ENCODE data around the gene CEACAM20. TPM values are rescaled to one million over a fixed set of nuclear protein-coding genes. Genes with fewer than 3 reads are reported as not detected.
A peak's percentile ranks its signal among the peaks of the same experiment; 100 is the strongest.
"Not testable (repeated sequence)": the region's sequence is repeated elsewhere in the genome, so short reads cannot be mapped to it uniquely, and the experiment has no call there.

CEACAM20 gene
- not detected in 2 replicates for total RNA-seq

DNA sequence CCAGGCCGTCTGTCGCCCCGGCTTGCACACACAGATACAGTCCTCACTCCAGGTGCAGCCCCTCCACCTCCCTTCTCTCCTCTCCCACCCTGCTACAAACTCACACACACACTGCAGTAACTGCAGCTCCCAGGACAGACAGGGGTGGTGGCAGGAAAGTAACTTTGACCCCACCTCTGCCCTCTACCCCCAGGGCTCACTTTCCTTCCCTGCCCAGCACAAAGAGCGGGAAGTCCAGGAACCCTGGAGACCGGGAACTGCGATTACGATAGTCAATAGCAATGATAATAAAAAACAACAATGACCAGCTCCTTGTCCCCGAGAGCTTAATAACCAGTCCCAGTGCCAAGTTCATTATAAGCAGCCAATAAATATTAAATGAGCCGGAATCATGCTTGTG, at the start of gene CEACAM20:
CEACAM20 (minus strand) TSS at position 140 of the 400 bp plus-strand sequence. CDS start 166 bp downstream, outside the sequence.
- no peak for DNase-seq (ENCODE audit: extremely low read depth, low read depth, low spot score)

DNA sequence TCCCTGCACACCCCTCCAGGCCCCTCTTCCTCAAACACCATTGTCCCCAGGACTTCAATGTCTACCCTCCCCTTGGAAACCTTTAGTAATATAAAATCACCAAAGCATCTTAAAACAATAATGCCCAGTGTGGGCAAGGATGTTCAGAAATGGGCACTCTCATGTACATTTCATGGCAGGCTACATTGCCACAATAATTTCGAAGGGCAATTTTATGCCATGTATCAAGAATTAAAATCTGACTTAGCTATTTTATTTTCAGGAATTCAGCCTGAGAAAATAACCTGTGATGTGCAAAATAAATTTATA, 48.0 kb upstream of the CEACAM20 start:
- no peak for DNase-seq (ENCODE audit: extremely low read depth, low read depth, low spot score)

DNA sequence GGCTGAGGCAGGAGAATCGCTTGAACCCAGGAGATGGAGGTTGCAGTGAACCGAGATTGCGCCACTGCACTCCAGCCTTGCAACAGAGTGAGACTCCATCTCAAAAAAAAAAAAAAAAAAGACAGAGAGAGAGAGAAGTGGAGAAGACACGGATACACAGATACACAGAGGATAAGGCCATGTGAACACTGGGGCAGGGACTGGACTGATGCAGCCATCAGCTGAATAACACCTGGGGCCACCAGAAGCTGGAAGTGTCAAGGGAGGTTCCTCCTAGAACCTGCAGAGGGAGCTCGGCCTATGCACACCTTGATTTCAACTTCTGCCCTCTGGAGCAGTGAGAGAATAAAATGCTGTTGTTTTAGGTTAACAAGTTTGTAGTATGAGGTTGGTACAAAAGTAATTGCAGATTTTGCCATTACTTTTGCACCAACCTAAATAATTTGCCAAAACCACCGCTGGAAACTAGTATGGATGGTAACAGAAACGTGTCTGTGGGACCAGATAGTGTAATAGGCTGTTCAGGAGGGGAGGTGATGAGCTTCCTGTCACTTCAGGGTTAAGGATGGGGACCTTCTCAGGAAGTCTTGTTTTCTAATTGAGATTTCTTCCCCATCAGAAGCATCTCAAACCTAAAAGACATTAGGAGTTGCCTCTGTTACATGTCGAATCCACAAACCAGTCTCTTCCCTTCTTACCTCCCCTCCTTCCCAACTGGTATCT, 47.5 kb upstream of the CEACAM20 start:
- DNase-seq (ENCODE audit: extremely low read depth, low read depth, low spot score) = no peak

DNA sequence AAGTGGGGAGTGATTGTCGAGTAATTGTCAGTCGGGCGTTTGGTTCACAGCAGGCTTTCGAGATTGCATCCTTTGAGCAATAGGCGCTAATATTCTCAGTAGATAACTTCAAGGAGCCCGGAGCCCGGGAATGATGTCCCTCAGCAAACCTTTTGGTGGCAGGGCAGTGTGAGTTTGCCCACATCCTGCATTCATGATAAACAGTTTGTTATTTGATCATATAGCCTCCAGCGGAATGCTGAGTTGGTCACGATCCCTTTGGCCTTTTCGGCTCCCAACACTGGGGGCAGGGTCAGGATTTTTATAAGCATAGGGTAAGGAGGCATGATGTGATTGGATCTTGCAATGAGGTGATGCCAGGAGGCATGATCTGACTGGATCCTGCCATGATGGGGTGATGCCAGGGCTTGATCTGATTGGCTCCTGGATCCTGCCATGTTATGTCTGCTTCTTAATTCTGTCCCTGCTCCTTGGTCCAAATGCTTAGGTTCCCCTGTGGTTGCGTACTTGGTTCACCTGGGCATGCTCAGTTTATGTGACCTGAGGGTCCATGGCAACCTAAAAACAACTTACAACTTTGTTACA, 45.7 kb upstream of the CEACAM20 start:
- DNase-seq (ENCODE audit: extremely low read depth, low read depth, low spot score) = no peak

DNA sequence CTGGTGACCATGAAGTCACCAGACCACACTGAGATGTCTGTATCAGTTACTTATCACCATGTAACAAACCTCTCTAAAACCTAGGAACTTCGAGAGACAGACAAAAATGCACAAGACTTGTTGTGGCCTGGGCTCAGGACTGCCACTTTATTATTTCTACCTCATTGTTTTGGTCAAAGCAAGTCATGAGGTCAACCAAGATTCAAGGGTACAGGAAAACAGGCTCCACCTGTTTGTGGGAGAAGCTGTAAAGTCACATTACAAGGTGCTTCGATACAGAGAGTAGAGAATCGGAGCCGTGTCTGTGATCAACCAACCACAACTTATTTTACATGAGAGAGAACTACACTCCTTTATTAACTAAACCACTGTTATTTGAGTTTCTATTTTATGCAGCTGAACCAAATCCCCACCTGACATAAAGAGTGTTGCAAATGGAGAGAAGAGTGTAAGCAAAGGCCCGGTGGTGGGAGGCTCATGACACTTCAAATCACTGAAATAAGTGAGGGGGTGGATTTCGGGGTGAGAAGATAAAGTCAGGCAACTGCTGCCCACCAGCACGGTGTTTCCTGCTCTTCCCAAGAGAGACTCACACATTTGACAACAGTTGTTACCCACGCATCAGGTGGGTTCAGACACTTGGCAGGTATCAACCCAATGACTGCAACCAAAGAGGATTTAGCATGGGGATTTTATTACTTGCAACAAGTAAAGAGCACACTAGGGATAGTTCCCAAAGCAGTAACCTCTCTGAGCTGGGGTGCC, 44.9 kb upstream of the CEACAM20 start:
- DNase-seq (ENCODE audit: extremely low read depth, low read depth, low spot score) = no peak

GRCh38 chr19:44573627-44574026, 44.2 kb upstream of the CEACAM20 start:
- DNase-seq (ENCODE audit: extremely low read depth, low read depth, low spot score) = no peak

GRCh38 chr19:44573183-44573582, 43.7 kb upstream of the CEACAM20 start:
- no peak for DNase-seq (ENCODE audit: extremely low read depth, low read depth, low spot score)

- DNase-seq (ENCODE audit: extremely low read depth, low read depth, low spot score) = no peak
Observed at GRCh38 chr19:44572581-44572900, 43.1 kb upstream of the CEACAM20 start.

DNA sequence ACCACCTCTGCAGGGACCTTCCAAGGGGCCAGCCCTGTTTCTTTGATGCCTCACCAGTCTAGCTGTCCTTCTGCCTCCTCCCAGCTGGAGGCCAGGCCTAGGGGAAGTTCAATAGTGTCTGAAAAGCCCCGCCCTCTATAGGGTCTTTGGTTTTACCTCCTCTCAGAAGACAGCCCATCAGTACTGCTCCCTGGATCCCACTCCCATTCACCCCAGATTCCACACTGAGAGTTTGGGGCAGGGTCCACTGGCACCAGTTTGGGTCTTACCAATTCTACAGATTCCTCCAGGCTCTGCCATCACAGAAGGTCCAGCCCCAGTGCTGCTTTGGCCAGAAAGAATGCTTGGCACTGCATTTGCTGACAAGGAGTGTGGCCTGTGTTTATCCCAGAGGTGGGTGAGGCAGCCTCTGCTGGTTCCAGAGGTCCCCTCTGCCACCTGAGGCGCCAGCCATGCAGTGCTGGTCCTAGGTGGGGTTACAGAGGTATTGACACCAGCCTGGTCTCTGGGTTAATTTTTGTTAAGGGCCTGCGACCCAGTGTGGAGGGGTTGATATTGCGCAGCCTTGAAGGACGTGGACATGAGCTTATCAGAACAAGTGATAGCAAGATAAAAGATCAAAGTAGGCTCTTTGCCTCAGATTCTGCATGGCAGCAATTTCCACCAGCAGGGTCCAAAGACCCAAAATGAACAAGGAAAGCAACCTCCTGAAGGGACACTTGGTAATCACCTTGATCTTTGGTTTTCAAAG, 42.5 kb upstream of the CEACAM20 start:
- no peak for DNase-seq (ENCODE audit: extremely low read depth, low read depth, low spot score)

DNA sequence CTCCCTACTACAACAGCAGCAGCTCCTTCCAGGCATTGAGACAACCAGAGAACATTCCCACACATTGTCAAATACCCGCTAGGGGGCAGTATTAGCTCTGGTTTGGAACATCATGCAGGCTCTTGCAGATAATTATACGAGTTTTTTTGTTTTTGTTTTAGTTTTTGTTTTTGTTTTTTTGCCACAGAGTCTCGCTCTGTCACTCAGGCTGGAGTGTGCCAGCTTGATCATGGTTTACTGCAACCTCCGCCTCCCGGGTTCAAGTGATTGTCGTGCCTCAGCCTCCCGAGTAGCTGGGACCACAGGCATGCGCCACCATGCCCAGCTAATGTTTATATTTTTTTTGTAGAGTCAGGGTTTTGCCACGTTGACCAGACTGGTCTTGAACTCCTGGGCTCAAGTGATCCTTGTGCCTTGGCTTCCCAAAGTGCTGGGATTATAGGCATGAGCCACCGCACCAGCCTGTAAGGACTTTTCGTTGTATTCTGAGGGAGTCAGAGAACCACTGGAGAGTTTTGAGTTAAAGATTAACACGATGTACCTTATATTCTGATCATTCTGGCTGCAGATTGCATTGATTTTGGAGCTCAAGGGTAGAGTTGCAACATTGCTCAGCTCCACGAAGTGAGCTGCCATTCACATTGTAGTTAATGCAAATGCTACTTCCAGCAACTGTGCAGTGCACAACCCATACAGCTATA, 41.7 kb upstream of the CEACAM20 start:
- peak; percentile 77 for DNase-seq (ENCODE audit: extremely low read depth, low read depth, low spot score)

GRCh38 chr19:44570603-44570983, 41.1 kb upstream of the CEACAM20 start:
- no peak for DNase-seq (ENCODE audit: extremely low read depth, low read depth, low spot score)

DNA sequence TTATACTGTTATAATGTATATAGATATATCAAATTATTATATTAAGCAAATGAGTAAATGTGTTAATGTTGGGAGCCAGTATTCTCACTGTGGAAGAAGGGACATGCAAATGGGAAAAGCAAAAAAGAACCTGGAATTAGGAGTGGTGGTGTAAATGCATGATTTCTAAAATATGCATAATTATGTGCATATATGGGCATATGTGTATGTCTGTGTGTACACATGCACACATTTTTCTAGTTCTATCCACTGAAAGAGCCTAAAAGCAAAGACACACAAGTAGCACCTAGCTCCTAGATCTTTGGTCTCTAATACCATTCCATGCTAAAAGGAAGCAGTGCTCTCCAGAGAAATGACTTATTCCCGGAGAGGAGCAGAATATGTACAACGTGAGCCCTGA, 38.3 kb upstream of the CEACAM20 start:
- no peak for DNase-seq (ENCODE audit: extremely low read depth, low read depth, low spot score)

DNA sequence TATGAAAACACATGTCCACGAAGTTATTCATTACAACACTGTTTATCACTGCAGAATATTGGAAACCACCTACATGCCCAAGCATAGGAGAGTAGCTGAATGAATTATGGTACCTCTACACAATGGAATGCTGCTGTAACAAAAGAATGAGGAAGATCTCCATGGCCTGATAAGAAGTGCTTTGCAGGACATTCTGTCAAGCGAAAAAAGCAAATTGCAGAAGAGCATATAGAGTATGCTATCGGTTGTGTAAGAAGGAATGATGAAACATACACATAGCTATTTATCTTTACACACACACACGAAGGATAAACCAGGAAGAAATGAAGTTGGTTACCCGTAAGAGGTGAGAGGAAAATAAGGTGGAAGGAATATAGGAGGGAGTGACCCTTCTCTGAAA, 37.5 kb upstream of the CEACAM20 start:
- DNase-seq (ENCODE audit: extremely low read depth, low read depth, low spot score) = no peak

DNA sequence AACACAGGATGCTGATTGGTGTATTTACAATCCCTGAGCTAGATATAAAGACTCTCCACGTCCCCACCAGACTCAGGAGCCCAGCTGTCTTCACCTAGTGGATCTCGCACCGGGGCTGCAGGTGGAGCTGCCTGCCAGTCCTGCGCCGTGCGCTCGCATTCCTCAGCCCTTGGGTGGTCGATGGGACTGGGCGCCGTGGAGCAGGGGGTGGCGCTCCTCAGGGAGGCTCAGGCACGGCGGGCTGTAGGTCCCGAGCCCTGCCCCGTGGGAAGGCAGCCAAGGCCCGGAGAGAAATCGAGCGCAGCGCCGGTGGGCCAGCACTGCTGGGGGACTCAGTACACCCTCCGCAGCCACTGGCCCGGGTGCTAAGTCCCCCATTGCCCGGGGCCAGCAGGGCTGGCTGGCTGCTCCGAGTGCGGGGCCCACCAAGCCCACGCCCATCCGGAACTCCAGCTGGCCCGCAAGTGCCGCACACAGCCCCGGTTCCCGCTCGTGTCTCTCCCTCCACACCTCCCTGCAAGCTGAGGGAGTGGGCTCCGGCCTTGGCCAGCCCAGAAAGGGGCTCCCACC, 33.7 kb upstream of the CEACAM20 start:
- not testable (repeated sequence) for DNase-seq (ENCODE audit: extremely low read depth, low read depth, low spot score)

- DNase-seq (ENCODE audit: extremely low read depth, low read depth, low spot score) = no peak
Observed at GRCh38 chr19:44557933-44558332, 28.5 kb upstream of the CEACAM20 start.

DNA sequence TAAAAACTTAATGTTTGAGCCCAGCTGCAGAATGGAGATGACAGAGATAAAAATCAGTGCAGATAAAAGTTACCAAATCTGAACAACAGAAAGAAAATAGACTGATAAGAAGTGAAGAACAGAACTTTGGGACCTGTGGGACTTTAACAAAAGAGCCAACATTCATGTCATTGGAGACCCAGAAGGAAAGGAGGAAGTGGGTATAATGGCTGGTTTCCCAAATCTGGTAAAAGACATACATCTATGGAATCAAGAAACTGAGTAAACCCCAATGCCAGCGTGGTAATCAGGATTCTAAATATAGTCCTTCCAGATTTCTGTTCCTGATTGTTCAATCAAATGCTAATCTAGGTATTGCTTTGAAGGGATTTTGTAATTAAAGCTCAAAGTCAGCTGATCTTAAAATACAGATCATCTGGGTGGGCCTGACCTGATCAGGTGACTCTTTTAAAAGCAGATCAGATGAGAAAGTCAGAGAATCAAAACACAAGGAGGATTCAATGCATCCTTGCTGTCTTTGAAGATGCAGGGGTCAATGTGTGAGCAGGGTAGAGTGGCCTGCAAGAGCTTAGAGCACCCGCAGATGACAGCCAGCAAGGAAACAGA, 25.3 kb upstream of the CEACAM20 start:
- DNase-seq (ENCODE audit: extremely low read depth, low read depth, low spot score) = no peak

DNA sequence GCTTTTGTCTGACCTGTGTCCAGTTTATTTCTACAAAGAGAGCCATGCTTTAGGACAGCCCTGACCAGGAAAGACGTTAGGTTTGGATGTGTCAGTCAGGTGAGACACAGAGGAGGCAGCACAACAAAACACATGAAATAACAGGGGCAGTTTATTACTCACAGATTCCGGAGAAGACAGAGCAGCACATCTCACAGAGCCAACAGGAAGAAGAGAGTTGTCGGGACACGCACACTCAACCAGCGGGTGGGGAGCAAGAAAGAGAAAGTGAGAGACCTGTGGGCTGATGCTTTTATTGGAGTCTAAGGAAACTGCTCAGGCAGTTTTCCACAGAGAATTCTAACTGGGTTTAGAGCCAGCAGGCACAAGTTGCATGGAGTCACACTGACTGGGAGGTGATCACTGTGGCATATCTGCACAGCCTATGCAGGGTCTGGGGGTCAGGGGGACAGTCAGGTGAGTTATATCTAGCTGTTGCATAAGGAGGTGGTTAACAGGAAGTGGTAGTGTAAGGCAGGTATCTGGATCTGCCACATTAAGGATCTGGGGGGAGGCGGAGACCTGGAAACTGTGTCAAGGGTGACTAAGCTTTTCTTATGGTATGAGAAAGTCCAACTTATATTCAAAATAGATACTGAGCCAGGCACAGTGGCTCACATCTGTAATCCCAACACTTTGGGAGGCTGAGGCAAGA, 24.1 kb upstream of the CEACAM20 start:
- no peak for DNase-seq (ENCODE audit: extremely low read depth, low read depth, low spot score)

- DNase-seq (ENCODE audit: extremely low read depth, low read depth, low spot score) = no peak
Observed at GRCh38 chr19:44552324-44552723, 22.8 kb upstream of the CEACAM20 start.

DNA sequence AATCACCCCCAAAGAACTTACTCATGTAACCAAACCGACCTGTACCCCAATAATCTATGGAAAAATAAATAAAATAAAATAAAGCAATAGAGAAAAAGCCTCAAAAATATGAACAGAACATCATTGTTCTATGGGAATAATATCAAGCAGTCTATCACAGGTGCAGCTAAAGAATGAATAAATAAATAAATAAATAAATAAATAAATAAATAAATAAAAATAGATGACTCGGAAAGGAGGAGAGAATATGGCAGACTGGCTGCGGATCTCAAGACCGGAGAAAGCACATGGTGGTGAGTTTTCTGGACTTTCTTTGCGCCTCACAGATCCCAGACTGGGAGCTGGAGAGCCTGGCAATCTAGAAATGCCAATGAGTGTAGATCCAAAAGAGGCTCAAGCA, 22.4 kb upstream of the CEACAM20 start:
- DNase-seq (ENCODE audit: extremely low read depth, low read depth, low spot score) = no peak

DNA sequence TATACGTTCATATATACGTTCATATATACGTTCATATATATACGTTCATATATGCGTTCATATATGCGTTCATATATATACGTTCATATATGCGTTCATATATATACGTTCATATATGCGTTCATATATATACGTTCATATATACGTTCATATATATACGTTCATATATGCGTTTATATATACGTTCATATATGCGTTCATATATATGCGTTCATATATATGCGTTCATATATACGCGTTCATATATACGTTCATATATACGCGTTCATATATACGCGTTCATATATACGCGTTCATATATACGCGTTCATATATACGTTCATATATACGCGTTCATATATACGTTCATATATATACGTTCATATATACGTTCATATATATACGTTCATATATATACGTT, 21.5 kb upstream of the CEACAM20 start:
- DNase-seq (ENCODE audit: extremely low read depth, low read depth, low spot score) = not testable (repeated sequence)

Measured in glomerular endothelial cell (primary cell).